HG02623 (cell line): Measurements from ENCODE around the gene KNSTRN.
A peak's percentile ranks its signal among the peaks of the same experiment; 100 is the strongest.

Experiments used
- ATAC-seq: cut with Tn5 transposase; IDR thresholded peaks from one replicate; pipeline ENCODE4 v1.9.1; 2021; ENCODE audit warnings: moderate library complexity; ENCODE audit not compliant: unreplicated experiment

KNSTRN gene

GRCh38 chr15:40345867-40346578 lies 36.5 kb upstream of the KNSTRN start:
- ATAC-seq = no peak

DNA sequence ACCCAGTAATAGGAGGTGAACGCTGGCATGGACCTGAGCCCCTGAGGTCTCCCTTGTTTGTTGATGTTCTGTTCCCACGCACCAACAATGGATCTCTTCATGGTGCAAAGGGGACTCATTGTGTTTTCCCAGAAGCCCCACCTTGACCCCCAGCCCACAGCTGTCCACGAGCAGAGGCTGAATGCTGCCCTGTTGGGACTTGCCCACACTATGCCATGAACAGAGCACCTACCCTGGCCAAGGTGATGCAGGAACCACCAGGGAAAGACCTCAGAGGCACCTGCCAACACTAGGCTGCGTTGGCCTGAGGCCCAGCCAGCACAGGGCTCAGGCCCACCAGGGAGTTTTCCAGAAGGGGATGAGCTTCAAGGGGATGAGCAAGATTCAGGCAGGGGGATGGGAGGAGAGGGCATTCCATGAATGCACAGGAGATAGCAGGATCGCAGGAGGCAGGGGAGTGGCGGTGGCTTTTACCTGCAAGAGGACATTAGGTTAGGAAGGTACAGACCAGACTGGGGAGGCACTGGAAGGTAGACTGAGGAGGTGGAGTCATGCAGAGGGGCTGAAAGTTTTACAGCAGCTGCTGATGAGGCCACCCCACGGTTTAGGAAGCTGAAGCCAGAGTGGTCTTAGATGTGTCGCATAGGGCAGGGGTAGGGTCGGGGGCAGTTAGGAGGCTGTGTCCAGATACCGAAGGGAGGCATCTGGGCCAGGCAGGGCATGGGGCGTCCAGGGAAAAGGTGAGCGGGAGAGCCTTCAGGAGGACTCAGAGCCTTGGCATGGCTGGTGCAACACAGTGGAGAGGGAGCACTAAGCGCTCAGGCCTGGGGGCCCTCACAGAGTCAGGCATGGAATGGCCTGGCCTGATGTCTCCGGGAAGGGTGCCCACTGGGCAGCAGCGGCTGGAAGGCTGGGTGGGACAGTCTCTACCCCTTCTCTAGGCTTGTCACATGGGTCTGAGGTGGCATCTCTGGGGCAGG lies 35.7 kb upstream of the KNSTRN start:
- ATAC-seq = no peak

DNA sequence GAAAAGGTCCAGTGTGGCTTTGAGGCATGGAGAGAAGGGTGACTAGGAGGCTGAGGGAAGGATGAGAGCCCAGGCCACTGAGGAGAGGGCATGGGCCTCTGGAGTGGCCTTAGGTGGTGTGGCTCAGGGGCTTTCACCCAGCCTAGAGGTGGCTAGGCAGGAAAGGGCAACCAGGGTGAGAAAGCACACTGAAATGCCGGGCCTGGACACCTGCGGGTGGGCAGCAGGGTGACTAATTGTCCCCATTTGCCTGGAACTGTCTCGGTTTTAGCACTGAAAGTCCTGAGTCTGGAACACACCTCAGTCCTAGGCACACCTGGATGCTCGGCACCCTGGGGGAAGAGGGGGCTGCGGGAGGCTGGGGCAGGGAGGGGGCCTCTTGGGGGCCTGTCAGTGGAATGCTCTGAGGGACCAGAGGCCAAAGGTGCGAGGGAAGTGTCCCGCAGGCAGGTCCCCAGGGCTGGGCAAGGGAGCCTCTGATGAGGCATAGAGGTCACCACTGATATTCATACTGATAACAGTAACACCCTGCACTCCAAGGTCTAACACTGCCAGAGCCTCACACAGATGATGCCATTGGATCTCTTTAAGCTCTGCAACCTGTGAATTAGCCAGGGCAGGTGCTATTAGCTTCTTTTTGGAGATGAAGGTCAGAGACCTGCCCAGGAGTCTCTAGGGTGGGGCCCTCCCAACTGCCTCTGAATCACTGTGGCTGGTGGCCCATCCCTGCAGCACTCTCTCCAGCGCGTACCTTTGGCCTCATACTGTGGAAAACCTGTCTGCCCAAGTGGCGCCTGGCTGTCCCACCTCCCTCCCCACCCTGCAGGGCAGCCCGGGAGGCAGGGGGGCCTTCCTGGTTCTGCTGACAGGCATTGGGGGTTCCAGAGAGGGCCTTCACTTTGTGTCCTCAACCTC lies 34.7 kb upstream of the KNSTRN start:
- ATAC-seq = no peak

DNA sequence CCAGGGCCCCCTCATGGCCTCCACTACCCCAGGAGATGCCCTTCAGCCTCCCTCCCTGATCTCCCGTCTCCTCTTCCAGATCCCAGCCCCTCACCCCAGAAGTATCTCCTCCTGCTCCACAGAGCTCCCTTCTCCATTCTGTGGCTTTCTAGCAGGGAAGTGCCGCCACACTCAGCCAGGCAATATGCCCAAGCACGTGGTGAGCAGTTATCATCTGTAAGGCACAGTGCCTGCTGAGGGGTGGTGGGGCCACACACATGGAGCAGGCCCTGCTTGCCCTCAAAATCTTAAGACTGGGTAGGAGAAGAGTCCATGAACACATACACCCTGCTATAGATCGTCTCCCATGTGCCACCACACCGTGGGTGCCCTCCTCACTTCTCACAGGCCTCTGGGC lies 34.0 kb upstream of the KNSTRN start:
- ATAC-seq = no peak

GRCh38 chr15:40349163-40349562 lies 33.4 kb upstream of the KNSTRN start:
- ATAC-seq = no peak

- ATAC-seq = no peak
Measured at GRCh38 chr15:40352281-40352901, 30.1 kb upstream of the KNSTRN start.

- ATAC-seq = no peak
Measured at GRCh38 chr15:40353697-40354096, 28.8 kb upstream of the KNSTRN start.

DNA sequence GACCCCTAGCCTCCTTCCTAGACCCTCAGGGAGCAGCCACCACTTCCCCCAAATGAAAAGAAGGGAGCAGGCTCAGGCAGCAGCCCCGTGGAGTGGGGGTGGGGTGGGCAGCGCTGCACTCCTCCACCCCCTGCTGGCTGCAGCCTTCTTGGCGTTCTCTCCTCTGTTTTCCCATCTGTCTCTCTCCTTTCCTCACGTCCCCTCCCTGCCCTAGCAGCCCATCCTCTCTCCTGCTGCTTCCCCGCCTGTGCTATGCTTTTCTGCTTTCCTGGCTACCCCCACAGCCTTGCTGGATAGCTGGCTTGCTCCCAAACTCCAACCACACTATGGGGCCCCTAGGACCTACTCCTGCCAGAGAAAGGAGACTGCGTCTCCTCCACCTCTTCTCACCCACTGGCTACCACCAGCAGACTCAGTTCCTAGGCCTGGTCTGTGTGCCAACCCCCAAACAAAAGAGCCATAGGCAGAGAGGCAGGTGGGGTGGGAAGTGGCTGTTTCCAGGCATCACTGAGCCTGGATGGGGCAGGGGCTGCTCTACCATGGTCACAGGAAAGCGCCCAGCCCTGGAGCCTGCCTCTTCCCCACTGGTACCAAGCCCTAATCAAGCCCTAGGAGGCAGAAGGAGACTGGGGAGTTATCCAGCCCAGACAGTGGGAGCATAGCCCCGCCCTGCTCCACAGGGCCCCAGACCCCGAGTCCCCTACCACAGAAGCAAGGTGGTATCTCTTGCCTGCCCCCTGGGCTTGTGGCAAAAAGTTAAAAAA lies 27.9 kb upstream of the KNSTRN start:
- no peak for ATAC-seq

- no peak for ATAC-seq
Measured at GRCh38 chr15:40355976-40356585, 26.4 kb upstream of the KNSTRN start.

DNA sequence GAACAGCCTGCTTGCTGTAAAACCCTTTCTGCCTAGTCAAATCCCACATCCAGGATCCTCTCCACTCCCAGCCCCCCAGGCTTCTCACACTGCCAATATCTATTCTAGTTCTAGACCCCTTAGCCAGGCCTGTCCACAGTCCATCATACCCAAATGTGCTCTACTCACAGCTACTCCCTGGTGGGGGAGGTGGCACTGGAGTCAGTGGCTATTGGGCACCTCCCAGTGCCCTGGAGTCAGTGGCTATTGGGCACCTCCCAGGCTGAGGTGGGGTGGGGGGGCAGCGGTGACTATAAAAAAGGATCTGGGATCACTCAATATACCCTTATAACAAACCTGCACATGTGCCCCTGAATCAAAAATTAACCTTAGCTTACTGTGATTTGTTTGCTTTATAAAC lies 25.3 kb upstream of the KNSTRN start:
- no peak for ATAC-seq

DNA sequence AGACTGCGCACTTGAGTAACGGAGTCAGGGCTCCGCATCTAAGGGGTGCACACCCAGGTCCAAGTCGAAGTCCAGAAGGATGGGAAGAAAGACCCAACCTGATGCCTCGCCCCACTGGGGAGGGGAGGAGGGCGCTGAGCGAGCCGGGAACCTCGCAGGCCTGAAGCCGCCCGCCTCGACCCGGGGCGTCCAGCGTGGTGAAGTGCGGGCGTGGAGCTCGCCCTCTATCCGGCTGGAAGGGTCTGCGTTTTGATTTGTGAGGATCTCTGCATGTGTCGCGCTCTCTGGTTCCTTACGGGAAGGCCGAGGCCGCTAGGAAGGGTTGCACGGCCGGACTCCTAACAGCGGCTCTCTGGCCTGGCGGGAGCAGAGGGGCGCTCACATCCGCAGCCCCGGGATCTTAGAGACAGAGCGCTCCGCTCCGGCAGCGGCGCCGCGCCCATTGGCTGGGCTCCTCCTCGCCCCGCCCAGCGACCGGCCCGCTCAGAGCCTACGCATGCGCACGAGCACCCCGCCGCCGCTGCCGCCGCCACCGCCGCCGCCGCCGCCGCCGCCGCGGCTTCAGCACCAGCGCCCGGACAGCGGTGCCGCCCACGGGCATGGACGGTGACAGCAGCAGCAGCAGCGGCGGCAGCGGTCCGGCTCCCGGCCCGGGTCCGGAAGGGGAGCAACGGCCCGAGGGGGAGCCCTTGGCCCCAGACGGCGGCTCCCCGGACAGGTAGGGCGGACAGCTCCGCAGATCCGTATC lies 24.6 kb upstream of the KNSTRN start, which contains the start of gene DISP2:
Gene DISP2 (plus strand): TSS at position 497 of the 748 bp plus-strand sequence. CDS start 103 bp downstream, at position 600.
- ATAC-seq = peak; percentile 82

DNA sequence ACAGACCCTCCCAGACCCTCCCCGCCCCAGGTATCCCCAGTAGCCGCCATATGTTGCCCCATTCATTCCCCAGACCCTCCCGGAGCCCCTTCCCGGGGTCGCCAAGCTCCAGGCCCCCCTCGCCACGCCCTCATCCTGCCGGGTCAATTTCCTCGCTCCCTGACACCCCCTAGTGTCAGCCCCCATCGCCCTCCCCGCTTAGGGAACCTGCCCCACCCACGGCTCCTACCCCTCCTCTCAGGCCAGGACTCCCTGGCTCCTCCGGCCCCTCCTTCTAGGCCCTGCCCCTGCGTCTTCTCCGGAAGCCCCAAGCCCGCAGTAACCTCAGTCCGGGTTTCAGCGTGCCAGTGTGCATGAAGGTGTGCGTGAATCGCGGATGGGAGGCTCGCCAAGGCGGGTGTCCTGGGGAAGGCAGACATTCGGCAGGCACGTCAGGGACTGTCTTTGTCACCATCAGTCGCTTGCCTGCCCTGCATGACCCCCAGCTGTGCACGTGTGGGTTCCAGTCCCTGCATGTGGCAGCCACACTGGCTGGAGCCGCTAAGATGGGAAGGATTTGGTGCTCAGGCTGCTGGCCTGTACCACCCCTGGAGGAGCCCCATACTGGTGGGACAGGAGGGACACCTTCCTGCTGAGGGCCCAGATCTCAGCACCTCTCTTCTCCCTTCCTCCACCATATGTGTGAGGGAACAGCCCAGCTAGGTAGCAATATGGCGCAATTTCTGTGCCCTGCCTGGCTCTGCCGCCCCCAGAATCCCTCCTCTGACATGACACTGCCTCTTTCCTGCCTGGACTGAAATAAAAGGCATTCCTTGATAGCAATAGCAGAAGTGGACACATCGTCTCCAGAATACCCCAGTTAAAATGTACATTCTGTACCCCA lies 23.8 kb upstream of the KNSTRN start:
- peak; percentile 7 for ATAC-seq

DNA sequence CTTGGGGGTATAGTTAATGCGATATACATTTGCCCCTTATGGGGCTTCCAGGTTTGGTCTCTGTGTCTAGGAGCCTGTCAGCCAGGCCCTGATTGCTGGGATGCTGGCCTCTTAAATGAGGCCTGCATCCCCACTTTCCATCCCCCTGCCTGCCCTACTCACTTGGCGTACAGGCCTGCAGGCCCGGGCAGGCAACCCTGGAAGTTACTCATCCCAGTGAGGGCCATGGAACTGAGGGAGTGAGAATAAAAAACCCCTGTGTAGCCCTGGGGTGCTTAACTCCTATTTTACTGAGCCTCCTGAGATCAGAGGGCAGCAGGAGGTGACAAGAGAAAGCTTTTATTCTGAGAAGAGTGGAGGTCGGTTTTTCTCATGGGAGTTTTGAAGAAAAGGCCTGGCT lies 22.5 kb upstream of the KNSTRN start:
- no peak for ATAC-seq

- no peak for ATAC-seq
Measured at GRCh38 chr15:40361640-40362039, 20.9 kb upstream of the KNSTRN start.

- no peak for ATAC-seq
Measured at GRCh38 chr15:40363611-40364010, 18.9 kb upstream of the KNSTRN start.

DNA sequence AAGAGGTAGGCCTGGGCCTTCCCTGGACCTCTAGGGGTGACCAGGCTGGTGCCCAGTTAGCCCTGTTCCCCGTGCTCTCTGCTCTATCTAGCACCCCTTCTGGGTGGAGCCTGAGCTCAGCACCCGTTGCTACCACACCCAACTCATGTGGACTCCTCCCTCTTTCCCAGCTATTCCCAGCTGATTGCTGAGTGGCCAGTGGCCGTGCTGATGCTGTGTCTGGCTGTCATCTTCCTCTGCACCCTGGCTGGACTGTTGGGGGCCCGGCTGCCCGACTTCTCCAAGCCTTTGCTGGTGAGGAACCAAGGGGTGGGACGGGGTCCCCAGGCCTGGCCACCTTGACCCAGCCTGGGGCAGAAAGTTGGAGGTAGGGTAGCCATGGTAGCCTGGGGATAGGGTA lies 18.3 kb upstream of the KNSTRN start:
- no peak for ATAC-seq

GRCh38 chr15:40365016-40365415 lies 17.5 kb upstream of the KNSTRN start:
- ATAC-seq = no peak
